GM18505 (cell line): Measurements from ENCODE around the gene PTPRN2.

ENCODE experiments used
- ATAC-seq: cut with Tn5 transposase; IDR thresholded peaks from one replicate; pipeline ENCODE4 v1.9.1; 2021; ENCODE audit not compliant: unreplicated experiment
- POLR2A ChIP-seq: IDR thresholded peaks from 4 replicates; pipeline ENCODE4 v1.6.1; 2011; ENCODE audit warnings: borderline replicate concordance; ENCODE audit not compliant: insufficient read depth, insufficient read length; ENCODE audit errors: extremely low read depth

PTPRN2 gene

DNA sequence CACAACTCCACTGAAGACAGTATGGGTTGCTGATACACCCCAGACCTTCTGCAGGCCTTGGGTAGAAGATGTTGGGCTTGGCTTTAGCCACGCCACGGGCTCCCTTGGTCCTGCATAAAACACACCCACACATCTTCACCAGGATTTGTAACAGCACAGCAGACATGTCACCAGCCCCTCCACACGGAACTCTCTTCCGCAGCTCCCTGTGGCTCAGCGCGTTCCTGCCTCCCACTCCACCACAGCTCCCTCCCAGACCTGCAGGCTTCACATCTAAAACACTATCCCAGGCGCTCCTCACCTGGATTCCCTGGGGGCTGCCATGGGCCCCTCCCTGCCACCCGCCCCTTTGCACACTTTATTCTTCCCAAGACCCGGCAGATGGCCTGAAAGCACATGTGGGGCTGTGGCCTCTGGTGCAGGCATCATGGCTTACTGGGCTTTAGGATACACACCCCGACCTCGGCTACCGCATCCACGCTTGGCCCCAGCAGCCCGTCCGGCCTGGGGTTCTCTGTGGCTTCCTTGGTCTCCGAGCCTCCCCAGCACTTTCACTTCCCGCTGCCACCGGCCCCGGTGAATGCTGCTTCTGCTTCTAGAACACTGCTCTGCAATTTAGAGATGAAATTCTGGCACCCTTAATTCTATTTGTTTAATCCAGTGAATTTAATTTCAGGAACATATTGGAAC, 818.0 kb downstream of the PTPRN2 start:
- TF ChIP-seq POLR2A: no peak
- ATAC-seq: no peak

DNA sequence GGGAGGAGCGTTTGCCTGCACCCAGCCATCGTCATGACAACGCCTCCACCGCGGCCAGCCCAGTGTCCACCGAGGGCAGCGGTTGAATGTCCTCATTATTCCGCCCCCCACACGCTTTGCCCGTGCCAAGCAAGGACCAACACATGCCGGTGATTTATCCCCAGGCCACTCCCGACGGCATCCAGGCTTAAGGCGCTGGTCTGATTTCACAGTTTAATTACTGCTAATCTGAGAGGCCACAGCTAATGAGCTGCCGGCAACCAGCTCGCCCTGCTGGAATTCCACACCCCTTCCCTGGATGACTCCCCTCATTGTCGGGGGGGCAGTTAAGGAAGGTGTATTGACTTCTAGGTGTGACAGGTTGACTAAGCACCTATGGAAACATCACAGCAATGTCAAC, 818.5 kb downstream of the PTPRN2 start:
- no peak for ATAC-seq

GRCh38 chr7:157768198-157768597, 819.4 kb downstream of the PTPRN2 start:
- no peak for TF ChIP-seq POLR2A
- no peak for ATAC-seq

More for the DNA sequence above, 818.5 kb downstream of the PTPRN2 start:
- TF ChIP-seq POLR2A: no peak

- ATAC-seq: no peak
- no peak for TF ChIP-seq POLR2A
These were observed 820.0 kb downstream of the PTPRN2 start for GRCh38 chr7:157767506-157768197.

DNA sequence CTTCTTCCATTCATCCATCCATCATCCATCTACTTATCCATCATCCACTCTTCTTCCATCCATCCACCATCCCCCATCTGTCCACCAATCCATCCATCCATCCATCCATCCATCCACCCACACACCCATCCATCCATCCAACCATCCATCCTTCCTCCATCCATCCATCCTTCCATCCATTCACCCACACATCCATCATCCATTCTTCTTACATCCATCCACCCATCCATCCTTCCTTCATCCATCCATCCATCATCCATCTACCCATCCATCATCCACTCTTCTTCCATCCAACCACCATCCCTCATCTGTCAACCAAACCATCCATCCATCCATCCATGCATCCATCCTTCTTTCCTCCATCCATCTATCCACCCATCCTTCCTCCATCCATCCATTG, 821.5 kb downstream of the PTPRN2 start:
- TF ChIP-seq POLR2A: no peak

GRCh38 chr7:157764946-157765537, 822.6 kb downstream of the PTPRN2 start:
- ATAC-seq: no peak
- no peak for TF ChIP-seq POLR2A

More for the DNA sequence above, 821.5 kb downstream of the PTPRN2 start:
- ATAC-seq: no peak

DNA sequence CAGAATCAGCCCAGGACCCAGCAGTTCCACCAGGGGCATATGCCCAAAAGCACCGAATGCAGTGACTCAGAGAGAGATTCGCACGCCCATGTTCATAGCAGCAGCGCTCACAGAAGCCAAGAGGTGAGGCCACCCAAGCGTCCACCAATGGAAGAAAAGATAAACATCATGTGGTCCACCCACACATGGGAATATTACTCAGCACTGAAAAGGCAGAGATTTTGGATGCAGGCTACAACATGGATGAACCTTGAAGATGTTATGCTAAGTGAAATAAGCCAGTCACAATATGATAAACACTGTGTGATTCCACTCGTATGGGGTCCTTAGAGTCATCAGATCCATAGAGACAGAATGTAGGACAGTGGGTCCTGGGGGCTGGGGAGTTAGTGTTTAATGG, 823.4 kb downstream of the PTPRN2 start:
- no peak for ATAC-seq
- no peak for TF ChIP-seq POLR2A

DNA sequence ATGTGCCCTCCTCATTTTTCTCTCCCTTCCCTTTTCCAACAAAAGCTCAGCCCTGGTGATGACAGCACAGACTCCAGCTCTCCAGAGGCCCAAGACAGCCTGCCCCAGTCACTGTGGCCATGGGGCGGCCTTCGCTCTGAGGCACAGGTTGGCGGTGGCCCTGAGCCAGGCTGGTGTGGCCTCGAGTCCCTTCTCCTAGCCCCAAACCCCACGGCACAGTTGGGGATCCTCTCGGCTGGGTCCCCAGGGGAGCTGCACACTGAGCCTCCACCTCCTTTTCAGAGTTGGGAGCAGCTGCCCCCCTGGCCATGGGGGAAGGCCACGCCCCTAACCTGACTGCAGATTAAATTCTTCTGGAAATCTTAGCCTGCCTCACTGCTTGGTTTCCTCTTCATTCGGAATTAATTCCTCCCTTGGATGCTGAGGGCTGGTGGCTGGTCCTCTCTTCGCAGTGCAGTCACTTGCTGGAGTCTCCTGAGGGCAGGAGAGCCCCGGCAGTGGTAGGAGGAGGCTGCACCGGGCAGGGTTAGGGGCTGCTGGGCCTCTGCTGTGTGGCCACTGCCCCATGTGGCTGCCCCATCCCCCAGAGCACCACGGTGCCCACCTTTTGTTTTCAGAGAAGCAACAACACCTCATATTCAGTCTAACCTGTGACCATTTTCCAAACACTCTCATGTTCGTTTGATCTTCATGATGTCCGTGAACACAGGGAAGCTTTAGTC, 824.2 kb downstream of the PTPRN2 start:
- ATAC-seq: no peak
- TF ChIP-seq POLR2A: no peak

DNA sequence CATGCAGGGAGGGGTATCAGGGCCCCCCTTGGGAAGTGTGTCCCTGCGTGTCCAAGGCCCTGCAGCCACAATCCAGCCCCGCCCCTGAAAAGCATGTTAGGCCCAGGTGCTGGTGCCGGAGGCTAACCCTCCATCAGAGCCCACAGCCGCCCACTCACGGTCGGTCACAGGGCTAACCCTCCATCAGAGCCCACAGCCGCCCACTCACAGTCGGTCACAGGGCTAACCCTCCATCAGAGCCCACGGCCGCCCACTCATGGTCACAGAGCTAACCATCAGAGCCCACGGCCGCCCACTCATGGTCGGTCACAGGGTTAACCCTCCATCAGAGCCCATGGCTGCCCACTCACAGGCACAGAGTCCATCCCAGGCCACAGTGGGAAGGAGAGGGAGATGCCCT, 824.8 kb downstream of the PTPRN2 start:
- TF ChIP-seq POLR2A: no peak
- ATAC-seq: no peak

DNA sequence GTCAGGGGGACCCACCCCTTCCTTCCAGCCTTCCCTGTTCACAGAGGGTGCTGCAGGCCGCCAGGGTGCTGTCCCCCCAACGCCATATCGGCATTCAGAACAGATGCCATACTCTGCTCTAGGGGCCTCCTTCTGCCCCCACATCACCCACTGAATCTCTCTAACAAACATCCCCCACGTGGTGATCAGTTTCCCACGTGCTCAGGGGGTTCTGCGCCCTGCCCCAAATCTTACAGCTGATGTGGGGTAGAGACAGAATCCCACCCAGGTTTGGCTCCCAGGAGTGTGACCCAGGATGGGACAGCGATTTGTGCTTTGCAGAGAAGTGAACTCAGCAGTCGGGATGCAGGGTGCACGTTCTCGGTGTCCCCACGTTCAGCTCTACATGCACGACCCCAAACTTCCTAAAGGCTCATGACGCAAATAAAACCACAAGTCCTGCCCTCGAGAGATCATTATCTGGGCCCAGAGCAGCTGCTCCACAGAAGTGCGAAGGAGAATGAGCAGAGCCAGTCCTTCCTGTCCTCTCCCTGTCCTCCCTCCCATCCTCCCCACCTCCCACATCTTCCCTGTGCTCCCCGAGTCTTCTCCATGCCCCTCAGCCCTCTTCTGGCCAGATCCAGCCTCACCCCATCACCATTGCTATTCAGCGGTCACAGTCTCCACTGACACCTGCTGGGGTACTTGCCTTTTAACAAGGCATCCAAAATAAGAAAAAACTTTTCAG, 827.5 kb downstream of the PTPRN2 start:
- TF ChIP-seq POLR2A: no peak
- ATAC-seq: no peak

GRCh38 chr7:157759246-157759805, 828.3 kb downstream of the PTPRN2 start:
- no peak for TF ChIP-seq POLR2A
- ATAC-seq: no peak

DNA sequence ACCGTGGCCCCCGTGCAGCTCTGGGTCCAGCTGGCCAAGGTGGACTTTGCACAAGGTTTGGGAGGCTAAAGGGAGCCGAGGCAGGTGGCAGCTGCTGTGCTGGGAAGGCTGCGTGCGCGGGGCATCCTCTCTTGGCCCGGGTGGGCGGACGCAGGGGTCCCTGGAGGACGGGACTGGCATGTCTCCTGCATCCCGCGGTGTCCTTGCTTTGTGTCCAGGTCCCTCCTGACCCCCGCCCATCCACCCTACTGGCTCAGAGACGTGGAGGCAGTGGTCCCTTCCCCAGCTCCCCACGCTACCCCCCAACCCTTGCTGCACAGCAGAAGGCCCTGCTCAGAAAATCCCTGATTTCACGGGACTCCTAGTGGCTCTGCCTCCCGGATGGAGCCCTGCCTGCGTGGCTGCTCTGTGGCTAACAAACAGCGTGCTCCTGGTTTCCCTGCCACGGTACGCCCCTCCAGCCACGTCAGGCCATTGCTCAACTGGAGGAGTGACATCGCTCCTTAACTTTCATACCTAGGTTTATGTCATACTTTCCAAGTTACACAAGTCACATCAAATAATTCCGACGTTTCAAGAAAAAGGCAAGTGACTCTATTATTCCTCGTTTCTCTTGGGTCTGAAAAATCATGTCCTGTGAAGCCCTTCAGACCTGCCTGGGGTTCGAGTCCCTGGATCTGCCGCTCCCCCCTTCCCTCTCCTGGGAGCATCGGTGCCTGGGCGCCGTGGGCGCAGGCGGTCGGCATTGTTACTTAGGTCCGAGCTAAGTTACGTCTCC, 829.0 kb downstream of the PTPRN2 start:
- no peak for ATAC-seq
- no peak for TF ChIP-seq POLR2A
